Measurements from ENCODE around the gene LCE3B.

LCE3B gene

DNA sequence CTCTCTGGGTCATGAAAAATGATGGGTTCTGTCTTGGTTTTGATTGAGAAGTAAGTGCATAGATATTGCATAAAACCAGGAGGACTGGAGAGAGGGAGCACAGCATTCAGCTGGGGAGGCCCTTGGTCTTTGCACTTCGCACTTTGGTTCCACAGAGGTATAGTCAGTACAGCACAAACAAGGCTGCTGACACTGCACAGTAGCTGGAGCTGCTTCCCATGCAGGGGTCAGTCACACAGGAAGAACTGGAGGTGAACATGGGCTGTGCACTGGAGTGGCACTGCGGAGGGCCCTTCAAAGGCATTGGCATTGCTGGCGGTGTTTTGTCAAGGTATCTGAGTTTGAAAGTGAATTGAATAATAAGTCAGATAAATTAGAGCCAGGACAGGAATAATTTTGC lies 45.0 kb downstream of the LCE3B start:
- DNase-seq (ENCODE audit: low read depth) = no peak

DNA sequence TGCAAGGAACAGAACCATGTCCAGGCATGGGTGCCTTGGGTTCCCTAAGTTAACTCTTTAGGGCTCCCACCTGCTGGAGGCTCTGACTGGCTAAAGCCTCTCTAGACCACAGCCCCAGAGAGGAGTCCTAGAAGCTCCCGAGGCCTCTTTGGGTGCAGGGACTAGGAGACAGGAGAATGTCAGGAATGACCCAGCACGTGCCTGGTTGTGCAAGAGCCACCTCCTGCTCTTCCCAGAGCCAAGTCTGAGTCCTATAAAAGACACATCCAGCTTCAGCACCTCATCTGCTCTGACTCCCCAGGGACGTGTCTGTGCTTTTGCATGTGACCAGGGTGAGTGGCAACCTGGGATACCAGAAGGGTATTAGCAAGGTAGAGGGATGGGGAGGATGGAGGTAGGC lies 49.5 kb downstream of the LCE3B start, which contains the start of gene LCE2D:
LCE2D (plus strand) TSS at position 283 of the 400 bp plus-strand sequence. CDS start 726 bp downstream, outside the sequence.
- DNase-seq (ENCODE audit: low read depth) = no peak
